SK-N-SH (cell line): ENCODE measurements around the gene MTF2. TPM values are rescaled to one million over a fixed set of nuclear protein-coding genes. Genes with fewer than 3 reads are reported as not detected.

ENCODE experiments used
- CTCF ChIA-PET: fragments of 300-600, 350-600 bp; formaldehyde crosslinking; extraction: SDS; loops from one replicate; lab custom pipeline; 2021; lab: Yijun Ruan, JAX
- POLR2A ChIA-PET: fragments of 350-600 bp; sonication (Branson Sonifier 250); formaldehyde crosslinking; extraction: SDS; loops from one replicate; lab custom pipeline; 2020; ENCODE audit warnings: antibody characterized with exemption, inconsistent platforms; lab: Yijun Ruan, JAX
- DNase-seq: peaks from one replicate; pipeline ENCODE4 v3.0.0; 2012
- H2AFZ ChIP-seq: fragments of 200-600 bp; sonication (generic); 2 replicates; pipeline ENCODE4 v1.8.1; 2016; ENCODE audit warnings: antibody characterized with exemption, mild to moderate bottlenecking, low read depth
- H3F3A ChIP-seq: fragments of 200-600 bp; sonication (generic); replicated peaks from 2 replicates; pipeline ENCODE3; 2016; ENCODE audit warnings: antibody characterized with exemption, mild to moderate bottlenecking; ENCODE audit not compliant: insufficient read depth
- H3K27ac ChIP-seq, 2 experiments: fragments of 200-500 bp in 1 of 2; fragments of 200-600 bp in 1 of 2; sonication (Bioruptor generic) in 1 of 2; sonication (generic), shearing (Covaris generic) in 1 of 2; 2 replicates each; pipeline versions ENCODE4 v1.5.1 to v1.6.1; 2014 to 2016; ENCODE audit warnings: low read depth in 2 of 2, inconsistent platforms in 1 of 2, low read length in 1 of 2, mild to moderate bottlenecking in 1 of 2, mixed read lengths in 1 of 2
- H3K27me3 ChIP-seq: fragments of 200-600 bp; sonication (generic), shearing (Covaris generic); 2 replicates; pipeline ENCODE4 v1.6.1; 2016; ENCODE audit warnings: mixed run types; ENCODE audit not compliant: insufficient read depth
- H3K36me3 ChIP-seq, 2 experiments: fragments of 200-500 bp in 1 of 2; fragments of 200-600 bp in 1 of 2; sonication (Bioruptor generic) in 1 of 2; sonication (generic) in 1 of 2; replicated peaks in 1 of 2; 2 replicates each; pipeline versions ENCODE3 to v1.5.1; 2014 to 2016; ENCODE audit warnings: low read length in 1 of 2, mild to moderate bottlenecking in 1 of 2; ENCODE audit not compliant: insufficient read depth in 2 of 2, control insufficient read depth in 1 of 2
- H3K4me1 ChIP-seq, 2 experiments: fragments of 200-500 bp in 1 of 2; fragments of 200-600 bp in 1 of 2; sonication (Bioruptor generic) in 1 of 2; sonication (generic), shearing (Covaris generic) in 1 of 2; 2 replicates each; pipeline versions ENCODE4 v1.5.1 to v1.6.1; 2014 to 2016; ENCODE audit warnings: low read depth in 1 of 2, low read length in 1 of 2, mixed run types in 1 of 2; ENCODE audit not compliant: insufficient read depth in 2 of 2, control insufficient read depth in 1 of 2
- H3K4me2 ChIP-seq: fragments of 200-600 bp; sonication (generic), shearing (Covaris generic); 2 replicates; pipeline ENCODE4 v1.6.1; 2017; ENCODE audit warnings: mixed run types
- H3K4me3 ChIP-seq, 2 experiments: fragments of 200-500 bp in 1 of 2; fragments of 200-600 bp in 1 of 2; sonication (Bioruptor generic) in 1 of 2; sonication (generic), shearing (Covaris generic) in 1 of 2; 2 replicates each; pipeline versions ENCODE4 v1.5.1 to v1.8.1; 2014 to 2016; ENCODE audit warnings: low read depth in 2 of 2, inconsistent platforms in 1 of 2, low read length in 1 of 2, mild to moderate bottlenecking in 1 of 2, mixed read lengths in 1 of 2, moderate library complexity in 1 of 2
- H3K79me2 ChIP-seq: fragments of 200-600 bp; sonication (generic); 2 replicates; pipeline ENCODE4 v1.8.1; 2017; ENCODE audit warnings: mild to moderate bottlenecking; ENCODE audit not compliant: insufficient read depth
- H3K9ac ChIP-seq: fragments of 200-600 bp; sonication (generic); 2 replicates; pipeline ENCODE4 v1.6.1; 2017; ENCODE audit warnings: mixed run types
- H3K9me2 ChIP-seq: fragments of 200-600 bp; sonication (generic); 2 replicates; pipeline ENCODE4 v1.6.1; 2017; ENCODE audit warnings: mixed run types
- H3K9me3 ChIP-seq: fragments of 200-600 bp; sonication (generic); 2 replicates; pipeline ENCODE4 v1.6.1; 2017; ENCODE audit warnings: mixed run types, mild to moderate bottlenecking, moderate library complexity
- H4K20me1 ChIP-seq: fragments of 200-600 bp; sonication (generic); 2 replicates; pipeline ENCODE4 v1.6.1; 2017; ENCODE audit warnings: mild to moderate bottlenecking, mixed run types; ENCODE audit not compliant: insufficient read depth
- CHD2 ChIP-seq: fragments of 150-350 bp; IDR thresholded peaks from 2 replicates; pipeline ENCODE4 v1.6.1; 2018; ENCODE audit warnings: low read length; ENCODE audit not compliant: partially characterized antibody
- CTCF ChIP-seq: fragments of 200-600 bp; sonication (generic); IDR thresholded peaks from 2 replicates; pipeline ENCODE4 v1.6.1; 2017; ENCODE audit warnings: antibody characterized with exemption, mild to moderate bottlenecking, moderate library complexity
- ELF1 ChIP-seq: IDR thresholded peaks from 2 replicates; pipeline ENCODE4 v1.4.0; 2012
- EP300 ChIP-seq, 2 experiments: IDR thresholded peaks; 2 replicates each; pipeline versions ENCODE4 v1.4.0 to v1.6.1; 2012; ENCODE audit warnings: borderline replicate concordance in 1 of 2, low read depth in 1 of 2, low read length in 1 of 2
- EZH2phosphoT487 ChIP-seq: fragments of 200-600 bp; sonication (generic); IDR thresholded peaks from 2 replicates; pipeline ENCODE4 v1.6.1; 2017; ENCODE audit warnings: low read depth, mixed run types, mild to moderate bottlenecking, antibody characterized with exemption, moderate library complexity, borderline replicate concordance
- FOXJ3 ChIP-seq: sonication (generic); formaldehyde crosslinking; IDR thresholded peaks from 2 replicates; pipeline ENCODE4 v1.5.1; 2020; ENCODE audit warnings: mild to moderate bottlenecking, missing genetic modification reagents
- GABPA ChIP-seq: IDR thresholded peaks from 2 replicates; pipeline ENCODE4 v1.4.0; 2012; ENCODE audit warnings: low read depth, mild to moderate bottlenecking
- IRF3 ChIP-seq: fragments of 150-350 bp; IDR thresholded peaks from 2 replicates; pipeline ENCODE4 v1.6.1; 2016; ENCODE audit warnings: mild to moderate bottlenecking, low read depth, low read length
- JUND ChIP-seq: IDR thresholded peaks from 2 replicates; pipeline ENCODE4 v1.4.0; 2012
- MAX ChIP-seq: IDR thresholded peaks from 2 replicates; pipeline ENCODE4 v1.4.0; 2012; ENCODE audit warnings: low read depth
- MEF2A ChIP-seq: IDR thresholded peaks from 2 replicates; pipeline ENCODE4 v1.4.0; 2012; ENCODE audit warnings: low read depth, borderline replicate concordance
- MXI1 ChIP-seq: IDR thresholded peaks from 2 replicates; pipeline ENCODE4 v1.6.1; 2012; ENCODE audit warnings: mild to moderate bottlenecking, low read depth, low read length, improper control_type of control experiment
- NFIC ChIP-seq: IDR thresholded peaks from 2 replicates; pipeline ENCODE4 v1.4.0; 2012; ENCODE audit warnings: borderline replicate concordance
- NRF1 ChIP-seq: IDR thresholded peaks from 2 replicates; pipeline ENCODE4 v1.6.1; 2012; ENCODE audit warnings: low read depth, mild to moderate bottlenecking, low read length
- PBX3 ChIP-seq: IDR thresholded peaks from 2 replicates; pipeline ENCODE4; 2012
- REST ChIP-seq: IDR thresholded peaks from 2 replicates; pipeline ENCODE4 v1.6.1; 2012; ENCODE audit warnings: mild to moderate bottlenecking, low read depth, low read length, moderate library complexity
- RFX5 ChIP-seq: IDR thresholded peaks from 2 replicates; pipeline ENCODE4 v1.6.1; 2012; ENCODE audit warnings: mild to moderate bottlenecking, improper control_type of control experiment, low read length
- RXRA ChIP-seq: IDR thresholded peaks from 2 replicates; pipeline ENCODE4 v1.4.0; 2012; ENCODE audit warnings: low read depth, mild to moderate bottlenecking, borderline replicate concordance
- SIN3A ChIP-seq: IDR thresholded peaks from 2 replicates; pipeline ENCODE4 v1.6.1; 2012; ENCODE audit warnings: low read depth, mild to moderate bottlenecking, low read length, moderate library complexity, borderline replicate concordance
- TCF12 ChIP-seq: IDR thresholded peaks from 2 replicates; pipeline ENCODE4 v1.4.0; 2012
- TEAD4 ChIP-seq: IDR thresholded peaks from 2 replicates; pipeline ENCODE4 v1.4.0; 2012; ENCODE audit warnings: mild to moderate bottlenecking, borderline replicate concordance; ENCODE audit not compliant: insufficient read depth
- YY1 ChIP-seq: IDR thresholded peaks from 2 replicates; pipeline ENCODE4 v1.4.0; 2012; ENCODE audit warnings: low read depth, mild to moderate bottlenecking
- WGBS: methylation state at CpG from one replicate; pipeline ENCODE4 v1.1.6; 2017; ENCODE audit warnings: low lambda C conversion rate; 5-methylcytosine and 5-hydroxymethylcytosine counted together
- polyA plus RNA-seq, 3 experiments: library from polyadenylated mRNA; depleted of rRNA; stranded (reverse); fragments of >200 nt; gene quantifications; 2 replicates each; pipeline ENCODE4 v1.2.3, GENCODE V29; 2012

MTF2 gene
- polyA plus RNA-seq, 1 of the 3 experiments (the other 2 are of a cell fraction): 11.9 TPM

DNA sequence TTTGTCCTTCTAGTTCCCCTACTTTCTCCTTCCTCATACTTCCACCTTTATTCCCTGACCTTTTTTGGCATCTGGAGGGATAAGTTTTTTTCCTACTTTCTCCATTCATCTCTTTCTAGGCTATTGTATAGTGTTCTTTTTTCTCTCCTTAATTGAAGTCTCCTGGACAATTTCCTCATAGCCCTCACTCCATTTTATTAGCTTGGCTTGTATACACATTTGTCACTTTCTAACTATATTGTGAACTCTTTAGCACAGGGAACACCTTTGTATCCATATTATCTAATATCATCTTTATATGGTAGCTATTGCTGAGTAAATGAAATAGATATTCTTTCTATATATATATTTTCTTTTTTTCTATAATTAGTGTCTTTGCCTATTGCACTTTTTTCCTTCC lies 53.6 kb downstream of the MTF2 start:
- Histone ChIP-seq H2AFZ (no peak overlapping the region), H3K9ac (no peak overlapping the region), H3K9me2 (no peaks in the 10 kb centered on the region), H3F3A (no peaks in the 10 kb centered on the region), H3K79me2 (0 out of 2 replicates have a peak, but pooled peaks cover 4% of the 10 kb centered on the region), H3K27ac (no peak overlapping the region), H3K4me1 (no peaks in the 10 kb centered on the region), H3K4me3 (no peak overlapping the region), H3K27me3 (no peaks in the 10 kb centered on the region), H3K4me2 (no peak overlapping the region), H3K9me3 (no peaks in the 10 kb centered on the region), H3K36me3 (peaks cover 52 to 69% of the 10 kb centered on the region in 2 experiments), H4K20me1 (no peaks in the 10 kb centered on the region)
- ChIA-PET CTCF (interaction anchor here (1.1 kb wide), 1 partner anchor 16 kb away, joined by 3 read pairs; no protein-coding TSS in a partner anchor), POLR2A (no interaction called here)
- no peak for TF ChIP-seq YY1
- no peak for TF ChIP-seq NFIC
- no peak for TF ChIP-seq EZH2phosphoT487
- no peak for TF ChIP-seq ELF1
- DNase-seq: no peak

- 96% methylated on average over 5 of the region's 5 CpGs for WGBS
These were observed 57.4 kb downstream of the MTF2 start for GRCh38 chr1:93136445-93136844.

More at GRCh38 chr1:93136445-93136844, 57.4 kb downstream of the MTF2 start:
- DNase-seq: no peak
- H4K20me1 ChIP-seq: no peaks in the 10 kb centered on the region
- H3K9ac ChIP-seq: no peak overlapping the region
- peaks cover 7% of the 10 kb centered on the region for H3F3A ChIP-seq
- H3K9me3 ChIP-seq: no peaks in the 10 kb centered on the region
- POLR2A ChIA-PET: no interaction called here
- CTCF ChIA-PET: interaction anchor here (0.6 to 1.3 kb wide), 3 partner anchors 11 to 28 kb away, joined by 3 read pairs; no protein-coding TSS in a partner anchor
- H3K4me3 ChIP-seq: no peak overlapping the region
- no peak overlapping the region for H3K27ac ChIP-seq
- TF ChIP-seq CTCF (no peak), FOXJ3 (CRISPR knock-in tag) (no peak), RFX5 (no peak), YY1 (no peak), PBX3 (no peak), EP300 (IDR thresholded peaks at IDR 0.05; ENCODE audit: borderline replicate concordance in 1 of 2, low read depth in 1 of 2, low read length in 1 of 2) (no peak), JUND (no peak), EZH2phosphoT487 (no peak), TCF12 (no peak), NRF1 (no peak), CHD2 (no peak), IRF3 (no peak), REST (no peak), MAX (no peak), GABPA (no peak), MEF2A (no peak), TEAD4 (no peak), RXRA (no peak), MXI1 (no peak), SIN3A (no peak)
- H3K36me3 ChIP-seq: peaks cover 53 to 67% of the 10 kb centered on the region in 2 experiments
- no peak overlapping the region for H2AFZ ChIP-seq
- H3K27me3 ChIP-seq: no peaks in the 10 kb centered on the region
- H3K4me1 ChIP-seq: no peaks in the 10 kb centered on the region; a peak in 1 of 4 replicates
- H3K79me2 ChIP-seq: 0 out of 2 replicates have a peak, but pooled peaks cover 6% of the 10 kb centered on the region
- no peak overlapping the region for H3K4me2 ChIP-seq
- no peaks in the 10 kb centered on the region for H3K9me2 ChIP-seq
